ENCODE data around the gene DDX11. TPM values are rescaled to one million over a fixed set of nuclear protein-coding genes. Genes with fewer than 3 reads are reported as not detected.
"Not testable (repeated sequence)": the region's sequence is repeated elsewhere in the genome, so short reads cannot be mapped to it uniquely, and the experiment has no call there.

The DDX11 gene
- total and polyA plus RNA-seq, 2 of the 4 experiments (the other 2 are of a cell fraction) = 10.8 to 17.6 TPM

DNA sequence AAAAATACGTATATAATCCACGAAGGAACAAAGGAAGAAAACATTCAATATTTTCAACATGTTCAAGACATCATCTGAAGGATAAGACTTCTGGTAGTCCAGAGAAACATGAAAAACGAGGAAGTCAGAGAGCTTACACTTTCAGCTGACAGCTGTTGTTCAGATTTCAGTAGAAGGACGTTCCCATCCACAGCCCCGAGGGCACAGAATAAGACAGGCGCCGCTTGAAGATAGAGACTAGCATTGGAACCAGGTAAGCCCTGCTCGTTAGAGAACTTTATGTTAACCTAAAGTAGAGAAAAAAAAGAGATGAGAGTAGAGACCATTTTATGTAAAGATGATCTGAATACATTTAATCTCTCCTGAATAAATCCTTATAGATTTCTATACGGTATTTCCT, 71.1 kb downstream of the DDX11 start:
- DNase-seq; H3K27ac ChIP-seq (ENCODE audit: insufficient read depth, low read length); CTCF ChIA-PET; H4K20me1 ChIP-seq (ENCODE audit: insufficient read depth, low read length); H2AK5ac ChIP-seq (ENCODE audit: low read depth, low read length); H4K8ac ChIP-seq (ENCODE audit: low read depth in 2 of 2, low read length in 2 of 2); H2AFZ ChIP-seq (replicated peaks; ENCODE audit: low read length, poor library complexity); ATAC-seq (ENCODE audit: low read depth); dilution Hi-C loops (cut with HindIII; ENCODE audit: low sequenced_read_pairs, unreplicated experiment); H3K4me3 ChIP-seq (ENCODE audit: insufficient read depth, low read depth, low read length); H3K4me2 ChIP-seq (ENCODE audit: low read depth, low read length); H2BK5ac ChIP-seq (ENCODE audit: low read depth, low read length, poor library complexity, severe bottlenecking); H3K79me1 ChIP-seq (ENCODE audit: low read depth in 1 of 2, low read length in 2 of 2); H3K36me3 ChIP-seq (ENCODE audit: control insufficient read depth, insufficient read depth, low read length); H4K91ac ChIP-seq (ENCODE audit: insufficient read depth, low read depth, low read length); H2BK120ac ChIP-seq (ENCODE audit: low read depth, low read length); H2BK20ac ChIP-seq (ENCODE audit: low read depth, low read length); H4K5ac ChIP-seq (ENCODE audit: low read depth, low read length); intact Hi-C loops (cut with micrococcal nuclease); H3K23ac ChIP-seq (ENCODE audit: low read depth, low read length); H3K18ac ChIP-seq (ENCODE audit: low read depth, low read length); H2BK15ac ChIP-seq (ENCODE audit: low read depth, low read length); H3K4ac ChIP-seq (ENCODE audit: low read depth, low read length); H3K9me1 ChIP-seq (ENCODE audit: insufficient read depth, low read length); in situ Hi-C loops (cut with MboI; ENCODE audit: low sequenced_read_pairs); H3K14ac ChIP-seq (replicated peaks; ENCODE audit: low read depth, low read length); BruUV-seq (replicated peaks); H3K27me3 ChIP-seq (ENCODE audit: control insufficient read depth, insufficient read depth, low read length); H3K9me3 ChIP-seq (ENCODE audit: control insufficient read depth, insufficient read depth, low read length); H2AK9ac ChIP-seq (replicated peaks; ENCODE audit: low read depth, low read length, poor library complexity); H3K4me1 ChIP-seq (ENCODE audit: control insufficient read depth, insufficient read depth, low read length); H3K9ac ChIP-seq (ENCODE audit: low read depth, low read length); H3K56ac ChIP-seq (ENCODE audit: extremely low read depth, insufficient read depth, low read length); POLR2A ChIA-PET (ENCODE audit: unreplicated experiment): not testable (repeated sequence)
- WGBS, 2 experiments (ENCODE audit: extremely low coverage in 2 of 2, insufficient read length in 1 of 2) = no CpG with 5 or more reads among the region's 9 CpGs

DNA sequence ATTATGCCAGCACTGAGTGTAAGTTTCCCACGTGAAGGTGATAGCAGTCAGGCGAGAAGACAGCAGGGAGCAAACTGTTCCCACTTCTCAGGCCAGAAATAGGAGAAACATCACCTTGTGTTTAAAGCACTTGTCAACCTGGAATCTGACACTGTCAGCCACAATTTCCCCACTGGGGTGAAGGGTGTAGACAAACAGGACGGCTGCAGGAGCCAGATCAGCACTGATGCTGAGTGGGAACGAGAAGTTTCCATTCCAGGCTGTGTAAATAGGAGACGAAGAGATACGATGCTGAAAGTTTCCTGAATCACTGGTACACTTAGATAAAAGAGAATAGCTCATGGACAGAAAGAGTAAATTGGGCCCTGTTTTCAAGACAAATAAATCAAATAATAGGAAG, 71.6 kb downstream of the DDX11 start:
- H2BK120ac ChIP-seq (ENCODE audit: low read depth, low read length); CTCF ChIA-PET; H3K9me3 ChIP-seq (ENCODE audit: control insufficient read depth, insufficient read depth, low read length); H4K91ac ChIP-seq (ENCODE audit: insufficient read depth, low read depth, low read length); intact Hi-C loops (cut with micrococcal nuclease); H3K27ac ChIP-seq (ENCODE audit: insufficient read depth, low read length); dilution Hi-C loops (cut with HindIII; ENCODE audit: low sequenced_read_pairs, unreplicated experiment); H3K4me3 ChIP-seq (ENCODE audit: insufficient read depth, low read depth, low read length); H2BK20ac ChIP-seq (ENCODE audit: low read depth, low read length); BruUV-seq (replicated peaks); H3K4me2 ChIP-seq (ENCODE audit: low read depth, low read length); H3K14ac ChIP-seq (replicated peaks; ENCODE audit: low read depth, low read length); H3K23ac ChIP-seq (ENCODE audit: low read depth, low read length); H4K8ac ChIP-seq (ENCODE audit: low read depth in 2 of 2, low read length in 2 of 2); ATAC-seq (ENCODE audit: low read depth); H2AK5ac ChIP-seq (ENCODE audit: low read depth, low read length); H3K18ac ChIP-seq (ENCODE audit: low read depth, low read length); DNase-seq; H3K36me3 ChIP-seq (ENCODE audit: control insufficient read depth, insufficient read depth, low read length); H3K79me1 ChIP-seq (ENCODE audit: low read depth in 1 of 2, low read length in 2 of 2); H4K5ac ChIP-seq (ENCODE audit: low read depth, low read length); H2AK9ac ChIP-seq (replicated peaks; ENCODE audit: low read depth, low read length, poor library complexity); H3K56ac ChIP-seq (ENCODE audit: extremely low read depth, insufficient read depth, low read length); H3K9me1 ChIP-seq (ENCODE audit: insufficient read depth, low read length); H3K4me1 ChIP-seq (ENCODE audit: control insufficient read depth, insufficient read depth, low read length); H3K4ac ChIP-seq (ENCODE audit: low read depth, low read length); H2AFZ ChIP-seq (replicated peaks; ENCODE audit: low read length, poor library complexity); H3K9ac ChIP-seq (ENCODE audit: low read depth, low read length); POLR2A ChIA-PET (ENCODE audit: unreplicated experiment); in situ Hi-C loops (cut with MboI; ENCODE audit: low sequenced_read_pairs); H2BK15ac ChIP-seq (ENCODE audit: low read depth, low read length); H2BK5ac ChIP-seq (ENCODE audit: low read depth, low read length, poor library complexity, severe bottlenecking); H3K27me3 ChIP-seq (ENCODE audit: control insufficient read depth, insufficient read depth, low read length); H4K20me1 ChIP-seq (ENCODE audit: insufficient read depth, low read length): not testable (repeated sequence)
- no CpG with 5 or more reads among the region's 6 CpGs for WGBS, 2 experiments (ENCODE audit: extremely low coverage in 2 of 2, insufficient read length in 1 of 2)

All from IMR-90 (cell line).